Forelimb muscle (tissue), 1 donor: ENCODE data around the gene KIAA0040. TPM values are rescaled to one million over a fixed set of nuclear protein-coding genes. Genes with fewer than 3 reads are reported as not detected.
"Not testable (repeated sequence)": the region's sequence is repeated elsewhere in the genome, so short reads cannot be mapped to it uniquely, and the experiment has no call there.

ENCODE experiments used
- DNase-seq: peaks from one replicate; pipeline ENCODE4 v3.0.0-alpha.2; 2013; ENCODE audit warnings: low read depth
- polyA plus RNA-seq: library from polyadenylated mRNA; unstranded; fragments of 120-200 nt; gene quantifications from one replicate; pipeline ENCODE4 v1.2.1, GENCODE V29; 2013; ENCODE audit not compliant: insufficient read length

The KIAA0040 gene
- polyA plus RNA-seq, 1 donor, result 11.1 TPM

DNA sequence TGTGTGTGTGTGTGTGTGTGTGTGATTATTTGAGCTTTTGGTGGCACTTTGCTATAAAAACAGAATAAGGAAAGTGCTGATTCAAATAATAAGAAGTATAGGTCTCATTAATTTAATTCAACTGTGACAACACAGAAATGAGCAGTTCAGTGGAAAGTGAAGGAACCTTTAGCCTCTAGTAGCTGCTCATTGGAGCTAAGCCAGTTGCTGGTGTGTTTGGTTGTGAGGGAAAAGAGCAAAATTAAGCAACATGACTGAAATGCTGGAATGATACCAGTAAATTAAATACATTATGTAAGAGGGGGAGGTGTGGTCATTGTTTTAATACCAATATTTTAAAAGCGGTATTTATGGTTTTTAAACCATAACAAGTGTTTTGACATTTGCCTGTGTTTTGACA is 55.2 kb downstream of the KIAA0040 start:
- DNase-seq, result no peak

DNA sequence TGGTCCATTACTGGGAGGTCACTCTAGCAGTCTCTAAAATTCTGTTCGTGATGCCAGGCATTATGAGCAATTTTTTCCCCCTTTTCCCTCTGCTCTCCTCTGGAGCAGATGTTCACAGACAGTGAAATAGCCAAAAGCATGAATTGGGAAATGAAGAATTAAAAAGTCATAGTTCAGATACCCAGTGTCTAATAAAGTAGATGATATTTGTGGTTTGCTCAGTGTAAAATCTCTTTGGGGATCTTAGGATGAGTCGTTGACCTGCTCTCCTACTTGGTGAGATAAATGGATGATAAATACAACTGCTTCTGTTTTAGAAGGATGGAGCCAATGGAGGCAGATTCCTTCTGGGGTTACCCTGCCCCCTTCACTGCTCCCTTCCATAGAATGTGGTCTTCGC is 56.3 kb downstream of the KIAA0040 start:
- DNase-seq, result no peak

DNA sequence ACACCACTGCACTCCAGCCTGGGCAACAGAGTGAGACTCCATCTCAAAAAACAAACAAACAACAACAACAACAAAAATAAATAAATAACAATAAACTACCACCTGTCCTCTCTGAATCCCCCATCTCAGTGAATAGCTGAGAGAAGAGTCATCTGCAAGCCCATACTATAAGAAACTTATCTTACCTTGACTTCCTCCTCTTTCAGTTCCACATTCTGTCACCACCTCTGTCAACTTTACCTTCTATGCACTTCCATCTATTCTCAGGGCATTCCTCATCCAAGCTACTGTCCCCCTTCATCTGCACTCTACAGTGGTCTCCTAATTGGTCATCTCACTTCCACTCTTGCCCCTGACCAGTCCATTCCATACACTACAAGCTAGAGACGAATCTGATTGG is 58.1 kb downstream of the KIAA0040 start:
- no peak for DNase-seq

DNA sequence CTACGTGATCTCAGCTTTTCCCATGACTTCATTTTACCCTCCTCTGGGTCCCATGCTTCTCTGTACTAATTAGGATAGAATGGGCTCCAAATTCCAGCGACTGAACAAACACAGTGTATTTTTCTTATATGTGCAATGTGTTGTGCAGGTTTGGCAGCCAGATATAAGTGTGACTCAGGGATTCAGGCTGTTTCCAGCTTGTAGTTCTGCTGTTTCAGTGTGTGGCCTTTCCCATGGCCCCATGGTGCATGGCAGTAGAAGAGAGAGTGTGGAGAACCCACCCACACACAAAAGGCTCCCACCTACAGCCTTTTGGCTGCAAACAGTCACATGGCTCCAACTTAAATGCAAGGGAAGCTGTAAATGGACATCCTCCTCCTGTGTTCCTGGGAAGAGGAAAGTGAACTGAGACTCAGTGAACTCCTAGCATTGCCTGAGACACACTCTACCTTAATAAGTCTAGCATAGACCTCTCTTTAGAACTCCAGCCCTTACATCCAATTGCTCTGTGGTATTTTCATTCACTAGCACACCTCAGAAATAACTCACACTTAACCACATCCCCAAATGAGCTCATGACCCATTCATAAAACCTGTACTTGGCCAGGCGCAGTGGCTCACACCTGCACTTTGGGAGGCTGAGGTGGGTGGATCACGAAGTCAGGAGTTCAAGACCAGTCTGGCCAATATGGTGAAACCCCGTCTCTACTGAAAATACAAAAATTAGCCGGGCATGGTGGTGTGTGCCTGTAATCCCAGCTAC is 58.7 kb downstream of the KIAA0040 start:
- no peak for DNase-seq

DNA sequence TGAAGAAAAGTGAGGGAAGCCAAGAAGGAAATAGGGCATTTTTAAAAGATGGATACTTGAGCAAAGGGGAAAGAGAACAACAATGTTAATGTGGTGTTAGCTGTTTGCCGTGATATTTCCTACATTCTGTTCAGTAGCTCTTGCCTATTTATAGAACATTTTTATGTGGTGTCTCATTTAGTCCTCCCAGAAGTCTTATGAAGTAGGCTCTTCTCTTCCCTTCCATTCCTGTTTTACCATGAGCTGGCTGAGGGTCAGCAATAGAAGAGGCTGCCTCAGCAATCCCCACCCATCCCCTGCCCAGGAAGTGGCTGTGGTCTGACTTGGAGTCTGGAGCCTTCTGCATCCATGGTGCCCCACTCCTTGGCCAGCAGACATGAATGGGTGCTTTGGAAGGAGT is 60.1 kb downstream of the KIAA0040 start:
- no peak for DNase-seq

DNA sequence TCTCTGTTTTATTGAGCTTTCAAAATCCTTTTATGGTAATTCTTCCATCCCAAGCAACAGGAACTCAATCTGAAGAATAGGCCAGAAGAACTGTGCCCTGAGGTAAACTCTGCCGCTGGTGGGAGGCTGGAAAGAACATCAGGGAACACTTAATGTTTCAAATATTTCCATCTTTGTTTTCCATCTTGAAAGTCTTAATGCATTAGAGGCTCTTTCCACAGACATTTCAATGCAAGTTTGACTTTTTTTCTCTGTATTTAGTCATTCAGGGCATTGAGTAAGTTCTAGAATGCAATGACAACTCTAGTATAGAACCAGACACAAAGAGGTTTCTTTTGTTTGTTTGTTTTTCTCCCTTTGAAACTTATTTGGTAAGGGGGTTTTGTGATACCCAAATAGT is 61.5 kb downstream of the KIAA0040 start:
- no peak for DNase-seq

DNA sequence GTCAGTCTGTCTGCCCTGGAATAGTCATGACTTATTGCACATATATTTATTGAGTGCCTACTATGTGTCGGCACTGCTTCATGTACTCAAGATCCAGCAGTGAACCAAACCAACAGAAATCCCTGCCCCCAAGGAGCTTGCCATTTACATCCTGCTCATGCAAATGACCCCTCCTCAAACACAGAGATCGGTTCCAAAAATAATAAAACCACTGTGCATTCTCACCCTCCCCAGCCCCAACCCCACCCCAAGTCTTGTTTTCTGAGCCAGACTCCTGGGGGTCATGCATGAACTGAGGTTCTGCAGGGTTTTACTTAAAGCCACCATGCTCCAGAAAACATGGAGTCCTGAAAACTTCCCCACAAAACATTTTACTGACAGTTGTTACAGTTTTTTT is 61.9 kb downstream of the KIAA0040 start:
- DNase-seq, result no peak

DNA sequence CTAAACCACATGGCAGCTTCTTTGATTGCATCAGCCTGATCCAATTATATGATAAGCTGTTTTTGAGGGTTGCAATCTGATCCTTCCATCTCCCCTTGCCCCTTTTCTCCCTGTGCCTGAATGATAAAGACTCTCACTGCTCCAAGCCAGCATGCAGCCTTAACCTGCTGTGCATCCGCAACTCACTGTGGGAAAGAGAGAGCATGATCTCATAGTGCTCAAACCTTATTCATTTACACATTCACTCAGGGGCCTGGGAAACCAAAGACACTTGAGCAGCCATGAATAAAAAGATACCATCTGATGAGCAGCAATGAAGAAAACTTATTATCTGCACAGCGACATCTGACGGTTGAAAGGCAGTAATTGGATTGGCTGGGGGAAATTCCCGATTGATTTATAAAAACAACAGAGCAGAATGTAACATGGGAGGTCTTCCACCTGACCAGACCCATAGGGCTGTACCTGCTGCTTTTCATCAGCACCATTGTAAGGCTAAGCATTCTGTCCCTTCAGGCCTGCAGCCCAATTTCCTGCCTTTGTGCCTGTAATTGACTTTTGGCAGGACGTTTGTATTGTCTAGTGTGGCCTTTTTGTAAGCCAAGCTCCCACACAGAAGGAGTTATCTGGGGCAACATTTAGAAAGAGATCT is 62.5 kb downstream of the KIAA0040 start:
- DNase-seq, result no peak

DNA sequence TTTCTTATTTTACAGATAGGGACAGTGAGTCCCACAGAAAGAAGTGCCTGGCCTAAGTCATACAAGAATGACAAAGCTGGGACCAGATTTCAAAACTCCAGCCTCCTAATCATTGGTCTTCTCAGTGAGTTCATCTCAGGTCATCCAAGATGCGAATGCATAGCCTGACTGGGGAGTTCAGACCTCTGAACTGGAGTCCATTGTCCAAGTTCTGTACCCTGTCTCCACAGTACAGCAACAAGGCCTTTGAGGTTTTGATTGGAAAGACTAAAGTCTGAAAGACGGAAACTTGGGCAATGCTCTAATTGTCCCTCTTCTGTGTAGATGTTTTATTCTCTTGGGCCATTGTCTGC is 63.0 kb downstream of the KIAA0040 start:
- no peak for DNase-seq

DNA sequence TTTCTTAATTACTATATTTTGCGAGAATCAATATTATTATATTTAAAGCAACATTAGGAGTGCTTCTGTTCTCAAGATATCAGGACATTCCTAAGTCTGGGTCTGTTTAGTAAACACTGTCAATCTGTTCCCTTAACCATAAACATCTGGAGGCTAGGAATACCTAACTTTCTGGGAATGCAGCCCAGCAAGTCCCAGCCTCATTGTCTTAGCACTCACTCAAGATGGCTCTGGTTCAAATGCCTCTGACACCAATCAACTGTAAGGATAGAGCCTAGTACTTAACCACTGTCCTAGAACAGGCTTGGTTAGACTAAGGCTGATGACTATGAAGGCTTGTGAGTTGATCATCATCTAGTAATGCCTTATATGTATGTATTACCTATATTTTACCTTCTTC is 63.4 kb downstream of the KIAA0040 start:
- peak; percentile 76 for DNase-seq

DNA sequence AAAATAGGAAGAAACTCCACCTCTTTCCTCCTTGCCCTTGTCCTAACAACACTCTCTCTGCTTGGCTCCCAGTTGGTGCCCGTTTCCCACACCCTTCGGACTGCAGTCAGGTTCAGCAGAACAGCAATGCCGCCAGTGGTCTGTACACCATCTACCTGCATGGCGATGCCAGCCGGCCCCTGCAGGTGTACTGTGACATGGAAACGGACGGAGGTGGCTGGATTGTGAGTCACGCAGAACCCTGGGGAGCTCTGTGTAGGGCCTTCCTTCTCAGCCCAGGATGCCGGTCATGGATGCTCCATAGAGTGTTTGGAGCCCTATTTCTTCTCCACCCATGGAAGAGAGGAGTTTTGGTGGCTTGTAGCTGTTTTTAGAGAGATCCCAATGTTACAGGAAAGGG is 64.1 kb downstream of the KIAA0040 start:
- no peak for DNase-seq

DNA sequence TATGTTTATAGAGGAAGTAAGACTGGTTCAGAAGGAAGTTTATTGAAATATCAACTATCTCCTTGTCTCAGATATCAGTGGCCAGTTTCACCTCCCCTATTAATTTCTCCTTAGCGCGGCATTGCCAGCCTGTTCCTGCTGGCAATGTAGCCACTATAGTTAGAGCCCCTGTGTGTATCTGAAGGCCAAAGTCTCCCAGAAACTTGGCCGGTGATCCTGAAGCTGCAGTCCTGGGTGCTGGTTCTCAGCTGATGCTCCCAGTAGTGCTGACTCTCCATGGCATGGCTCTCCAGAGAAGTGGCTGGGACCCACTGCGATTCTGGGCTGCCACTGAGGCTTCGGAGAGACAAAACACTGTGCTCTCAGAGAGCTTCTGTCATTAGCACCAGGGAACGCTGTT is 65.0 kb downstream of the KIAA0040 start:
- DNase-seq, result no peak

DNA sequence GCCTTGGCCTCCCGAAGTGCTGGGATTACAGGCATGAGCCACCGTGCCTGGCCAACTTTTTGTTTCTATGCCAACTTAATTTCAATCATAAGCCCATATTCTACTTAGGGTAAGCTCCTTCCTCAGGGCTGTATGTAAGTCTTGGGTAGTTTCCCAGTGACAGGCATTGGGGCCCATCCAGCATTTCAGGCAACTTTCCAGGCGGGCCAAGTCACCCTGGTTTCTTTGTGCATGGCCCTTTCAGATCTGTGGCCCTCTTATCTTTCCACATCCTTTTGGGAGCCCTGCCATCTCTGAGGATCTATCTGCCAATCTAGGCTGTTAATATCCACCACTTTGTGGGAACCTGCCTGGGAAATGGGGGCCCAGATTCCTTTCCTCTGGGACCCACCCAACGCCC is 66.2 kb downstream of the KIAA0040 start:
- DNase-seq, result no peak

DNA sequence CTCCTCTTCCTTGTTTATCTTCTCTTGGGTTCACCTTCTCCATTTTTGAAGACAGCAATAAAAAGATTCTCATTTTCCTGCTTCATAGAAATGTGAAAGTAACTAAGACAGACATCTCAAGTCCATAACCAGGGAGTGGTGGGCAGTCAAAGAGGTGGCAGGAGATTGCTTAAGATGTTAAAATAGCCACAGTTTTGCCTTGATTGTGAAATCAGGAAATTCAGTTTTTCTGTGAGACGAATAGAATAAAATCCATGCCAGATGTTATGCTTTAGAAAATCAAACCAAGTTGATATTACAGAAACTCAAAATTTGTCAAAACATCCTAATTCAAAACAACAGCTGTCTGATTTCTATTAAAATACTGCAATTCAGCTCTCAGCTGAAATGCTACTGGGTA is 67.7 kb downstream of the KIAA0040 start:
- no peak for DNase-seq

DNA sequence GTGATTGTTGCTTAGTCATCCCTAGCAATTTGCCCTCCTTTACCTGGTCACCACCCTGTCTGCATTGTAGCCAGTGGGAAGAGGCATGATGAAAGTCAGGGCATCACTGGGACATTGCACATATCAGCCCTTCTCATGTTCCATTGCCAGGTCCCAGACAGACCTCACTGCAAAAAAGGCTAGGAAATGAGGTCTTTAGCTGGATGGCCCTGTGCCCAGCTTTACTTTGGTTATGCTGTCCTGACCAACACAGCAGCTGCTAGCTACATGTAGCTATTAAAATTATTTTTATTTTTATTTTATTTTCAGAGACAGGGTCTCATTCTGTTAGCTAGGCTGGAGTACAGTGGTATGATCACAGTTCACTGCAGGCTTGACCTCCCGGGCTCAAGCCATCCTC is 72.1 kb downstream of the KIAA0040 start:
- DNase-seq, result no peak

DNA sequence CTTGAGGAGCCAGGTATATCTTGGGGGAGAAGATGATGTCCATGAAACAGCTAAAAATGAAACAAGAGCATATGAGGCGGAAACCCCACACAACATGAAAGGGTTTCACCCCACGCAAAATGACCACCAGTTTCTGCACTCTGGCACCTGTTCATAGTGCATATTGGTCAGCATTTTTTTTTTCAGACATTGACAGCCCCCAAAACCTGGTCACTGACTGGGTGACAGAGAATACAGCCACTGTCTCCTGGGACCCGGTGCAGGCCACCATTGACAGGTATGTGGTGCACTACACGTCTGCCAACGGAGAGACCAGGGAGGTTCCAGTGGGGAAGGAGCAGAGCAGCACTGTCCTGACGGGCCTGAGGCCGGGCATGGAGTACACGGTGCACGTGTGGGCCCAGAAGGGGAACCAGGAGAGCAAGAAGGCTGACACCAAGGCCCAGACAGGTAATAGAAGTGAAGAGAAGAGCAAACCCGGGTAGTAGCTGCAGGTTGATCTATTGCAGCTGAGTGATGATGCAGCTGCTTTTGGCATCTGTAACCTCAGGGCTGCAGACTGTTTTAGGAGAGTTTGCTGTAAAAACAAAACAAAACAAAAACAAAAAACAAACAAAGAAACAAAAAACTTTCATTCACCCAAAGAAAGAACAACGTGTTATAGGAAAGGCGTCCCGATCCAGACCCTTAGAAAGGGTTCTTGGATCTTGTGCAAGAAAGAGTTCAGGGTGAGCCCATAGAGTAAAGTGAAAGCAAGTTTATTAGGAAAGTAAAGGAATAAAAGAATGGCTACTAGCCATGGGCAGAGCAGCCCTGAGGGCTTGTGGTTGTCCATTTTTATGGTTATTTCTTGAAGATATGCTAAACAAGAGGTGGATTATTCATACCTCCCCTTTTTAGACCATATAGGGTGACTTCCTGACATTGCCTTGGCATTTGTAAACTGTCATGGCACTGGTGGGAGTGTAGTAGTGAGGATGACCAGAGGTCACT is 73.9 kb downstream of the KIAA0040 start:
- DNase-seq, result no peak

DNA sequence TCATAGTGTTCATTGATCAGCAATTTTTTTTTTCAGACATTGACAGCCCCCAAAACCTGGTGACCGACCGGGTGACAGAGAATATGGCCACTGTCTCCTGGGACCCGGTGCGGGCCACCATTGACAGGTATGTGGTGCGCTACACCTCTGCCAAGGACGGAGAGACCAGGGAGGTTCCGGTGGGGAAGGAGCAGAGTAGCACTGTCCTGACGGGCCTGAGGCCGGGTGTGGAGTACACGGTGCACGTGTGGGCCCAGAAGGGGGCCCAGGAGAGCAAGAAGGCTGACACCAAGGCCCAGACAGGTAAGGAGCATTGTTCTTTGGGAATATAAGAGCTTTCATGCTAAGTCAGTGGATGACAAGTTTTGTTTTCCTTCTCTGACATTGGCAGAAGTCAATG is 75.7 kb downstream of the KIAA0040 start:
- DNase-seq, result no peak

DNA sequence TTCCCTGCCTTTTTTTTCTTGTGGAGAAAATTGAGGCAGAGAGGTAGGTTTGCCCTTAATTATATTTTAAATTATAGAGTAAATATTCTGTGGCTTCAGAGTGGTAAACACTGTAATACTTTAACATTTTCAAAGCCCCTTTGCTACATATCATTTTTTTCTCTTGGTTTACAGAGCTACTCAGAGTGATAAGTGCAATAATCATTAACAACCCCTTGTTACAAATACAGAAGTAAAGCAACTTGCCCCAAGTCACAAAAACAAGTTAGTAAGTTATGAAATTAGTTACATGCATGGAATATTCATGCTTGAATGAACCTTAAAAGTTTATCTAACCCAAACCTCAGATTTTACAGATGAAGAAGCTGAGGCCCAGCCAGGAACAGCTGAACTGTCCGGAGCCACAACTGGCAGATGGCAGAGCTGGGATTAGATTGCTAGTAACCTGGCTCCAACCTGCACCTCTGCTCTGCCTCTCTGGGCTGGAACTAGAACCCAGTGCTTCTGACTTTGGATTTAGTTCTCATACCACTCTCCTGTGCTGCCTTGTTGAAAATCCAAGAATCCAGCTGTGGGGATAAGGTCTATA is 76.3 kb downstream of the KIAA0040 start:
- no peak for DNase-seq

DNA sequence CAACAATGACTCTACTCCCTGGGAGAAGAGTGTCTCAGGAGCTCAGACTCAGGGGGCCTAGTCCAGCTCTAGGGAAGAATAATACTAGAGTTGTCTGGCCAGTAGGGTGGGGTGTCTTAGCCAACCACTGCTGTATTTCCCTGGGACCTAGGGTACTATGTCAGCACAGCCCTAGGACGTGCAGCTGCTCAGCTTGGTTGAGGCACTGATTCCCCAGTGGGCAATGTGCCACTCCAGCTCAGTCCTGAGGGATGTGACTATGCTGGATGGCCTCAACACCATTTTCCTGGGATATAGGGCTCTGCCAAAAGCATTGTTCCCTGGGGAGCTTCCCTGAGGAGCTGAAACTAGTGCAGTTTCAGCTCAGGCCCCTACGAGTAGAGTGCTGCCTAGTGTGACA is 77.6 kb downstream of the KIAA0040 start:
- DNase-seq, result no peak

DNA sequence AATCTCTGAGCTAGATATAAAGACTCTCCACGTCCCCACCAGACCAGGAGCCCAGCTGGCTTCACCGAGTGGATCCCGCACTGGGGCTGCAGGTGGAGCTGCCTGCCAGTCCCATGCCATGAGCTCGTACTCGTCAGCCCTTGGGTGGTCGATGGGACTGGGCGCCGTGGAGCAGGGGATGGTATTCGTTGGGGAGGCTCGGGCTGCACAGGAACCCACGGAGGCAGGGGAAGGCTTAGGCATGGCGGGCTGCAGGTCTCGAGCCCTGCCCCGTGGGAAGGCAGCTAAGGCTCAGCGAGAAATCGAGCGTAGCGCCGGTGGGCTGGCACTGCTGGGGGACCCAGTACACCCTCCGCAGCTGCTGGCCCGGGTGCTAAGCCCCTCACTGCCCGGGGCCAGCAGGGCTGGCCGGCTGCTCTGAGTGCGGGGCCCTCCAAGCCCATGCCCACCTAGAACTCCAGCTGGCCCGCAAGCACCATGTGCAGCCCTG is 84.2 kb downstream of the KIAA0040 start:
- not testable (repeated sequence) for DNase-seq
